NCI-H524 treated with DMSO at 0.1 percent for 48 hours (cell line): ENCODE measurements around the gene SLC4A8.

Source experiments
- DNase-seq: peaks from one replicate; lab custom pipeline; 2025; lab: John Stamatoyannopoulos, UW

The SLC4A8 gene

DNA sequence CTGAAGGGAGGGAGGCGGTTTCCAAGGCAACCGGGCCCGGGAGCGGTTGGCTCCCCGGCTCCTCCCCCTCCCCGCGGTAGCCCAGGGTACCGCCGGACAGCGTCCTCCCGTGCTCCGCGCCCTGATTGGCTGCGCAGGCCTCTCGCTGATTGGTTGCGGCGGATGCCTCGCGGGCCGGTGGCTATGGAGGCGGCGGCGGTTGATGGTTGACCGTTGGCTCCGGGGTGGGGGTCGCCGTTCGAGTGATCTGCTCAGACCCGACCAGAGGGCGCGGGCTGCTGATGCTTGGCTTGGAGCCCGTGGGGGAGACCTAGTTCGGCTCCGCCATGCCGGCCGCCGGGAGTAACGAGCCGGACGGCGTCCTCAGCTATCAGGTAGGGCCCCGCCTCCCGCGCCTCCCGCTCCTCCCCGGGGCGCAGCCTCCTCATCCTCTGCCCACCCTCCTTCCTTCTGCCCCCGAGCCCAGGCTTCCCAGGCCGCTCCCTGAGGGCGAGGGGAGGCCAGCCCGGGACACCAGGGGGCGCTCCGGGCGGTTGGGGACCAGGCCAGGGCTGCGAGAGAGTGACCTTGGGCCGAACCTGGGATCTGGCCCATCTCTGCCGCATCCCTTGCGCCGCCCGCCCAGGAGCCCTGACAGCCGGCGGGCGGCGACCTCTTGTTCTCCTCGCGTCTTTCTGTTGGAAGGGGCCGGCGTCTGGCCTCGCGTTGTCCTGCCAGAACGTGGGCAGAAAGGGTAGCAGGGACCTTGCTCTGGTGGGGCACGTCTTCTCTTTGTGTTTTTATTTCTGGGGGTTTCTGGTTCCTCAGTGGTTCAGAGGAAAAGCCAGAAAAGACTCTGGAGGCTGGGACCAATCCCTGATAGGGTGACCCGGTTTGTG is at the start of gene SLC4A8:
TSS of gene SLC4A8 (plus strand) at position 170 of the 878 bp plus-strand sequence. CDS start at position 327, 157 bp downstream.
- peak; percentile 83 for DNase-seq

DNA sequence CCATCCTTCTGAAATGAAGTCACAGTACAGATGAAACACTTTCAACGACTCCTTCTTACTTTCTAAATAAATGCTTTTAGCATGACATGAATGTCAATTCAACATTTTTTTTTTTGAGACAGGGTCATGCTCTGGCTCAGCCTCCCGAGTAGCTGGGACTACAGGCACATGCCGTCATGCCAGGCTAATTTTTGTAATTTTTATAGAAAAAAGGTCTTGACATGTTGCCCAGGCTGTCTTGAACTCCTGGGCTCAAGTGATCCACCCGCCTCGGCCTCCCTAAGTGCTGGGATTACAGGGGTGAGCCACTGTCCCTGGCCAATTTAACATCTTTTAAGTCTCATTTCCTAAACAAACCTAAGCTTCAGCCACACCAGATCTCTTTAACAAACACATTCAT is 49.8 kb upstream of the SLC4A8 start:
- no peak for DNase-seq

DNA sequence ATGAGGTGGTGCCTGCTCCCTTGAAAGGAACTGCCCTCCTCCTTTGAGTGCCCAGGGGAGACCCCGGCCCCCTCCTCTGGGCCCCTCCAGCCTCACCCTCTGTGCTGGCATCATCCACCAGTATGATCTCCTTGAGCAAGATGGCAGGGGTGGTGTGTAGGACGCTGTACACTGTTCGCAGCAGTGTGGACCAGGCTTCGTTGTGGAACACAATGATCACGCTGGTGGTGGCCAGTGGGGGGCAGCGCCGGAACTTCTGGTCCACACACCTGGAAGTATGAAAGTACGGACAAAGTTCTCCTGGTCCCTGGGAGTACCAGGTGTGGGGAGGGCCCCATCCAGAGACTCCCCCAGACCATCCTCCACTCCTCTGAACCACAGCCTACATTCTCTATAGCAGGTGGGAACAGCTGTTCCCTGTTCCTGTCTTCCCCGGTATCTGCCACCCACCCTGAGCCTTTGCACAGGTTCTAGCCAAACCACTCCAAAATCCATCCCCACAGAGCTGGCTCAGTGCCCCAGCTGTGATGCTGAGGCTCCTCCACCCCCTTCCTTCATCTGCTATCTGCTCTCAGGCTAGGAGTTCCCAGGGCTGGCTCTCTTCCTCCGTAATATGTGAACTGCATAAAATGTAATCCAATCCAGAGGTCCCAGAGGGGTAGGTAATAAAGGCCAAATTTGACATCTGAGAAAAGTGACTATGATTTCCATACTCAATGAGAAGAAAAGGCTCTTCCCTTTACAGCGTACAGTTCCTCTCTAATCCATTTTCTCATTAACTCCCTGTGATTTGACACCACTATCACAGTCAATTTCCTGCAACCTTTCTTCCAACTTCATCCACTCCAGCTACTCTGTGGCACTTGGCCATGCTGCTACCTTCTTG is 47.3 kb upstream of the SLC4A8 start:
- peak; percentile 24 for DNase-seq

DNA sequence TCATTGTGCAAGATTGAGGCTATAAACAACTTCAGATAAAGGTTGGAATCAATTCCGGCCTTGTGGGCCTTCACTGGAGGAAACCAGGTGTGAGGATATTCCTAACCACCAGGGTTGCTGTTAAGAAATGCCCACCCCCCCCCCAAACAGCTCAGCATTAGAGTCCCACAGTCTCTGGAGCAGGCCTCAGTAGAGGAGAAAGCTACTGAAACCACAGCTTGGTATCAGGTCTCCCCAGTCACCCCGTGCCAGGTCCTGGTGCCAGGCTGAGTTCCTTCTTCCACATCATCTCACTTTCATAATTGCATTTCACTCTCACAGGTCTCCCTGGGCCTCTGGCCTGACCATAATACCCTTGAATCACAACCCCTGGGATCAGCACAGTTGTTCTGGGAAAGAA is 45.9 kb upstream of the SLC4A8 start:
- no peak for DNase-seq

DNA sequence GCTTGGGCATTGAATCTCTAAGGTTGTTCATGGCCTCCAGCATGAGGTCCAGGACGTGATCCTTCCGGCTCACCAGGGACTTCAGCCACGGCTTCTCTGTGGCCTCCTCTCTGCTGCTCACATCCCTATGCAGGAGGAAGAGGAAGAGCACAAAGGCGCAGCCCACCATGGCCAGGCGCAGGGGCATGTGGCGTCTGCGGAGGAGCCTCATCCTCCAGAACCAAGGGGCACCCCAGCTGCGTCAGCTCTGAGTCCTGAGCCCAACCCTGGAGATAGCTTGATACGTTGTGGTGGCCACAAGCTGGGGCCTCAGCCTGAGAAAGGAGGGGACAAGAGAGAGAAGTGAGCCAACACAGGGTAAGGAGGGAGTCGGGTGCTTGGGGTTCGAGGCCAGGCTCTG is 45.1 kb upstream of the SLC4A8 start:
- DNase-seq: no peak

DNA sequence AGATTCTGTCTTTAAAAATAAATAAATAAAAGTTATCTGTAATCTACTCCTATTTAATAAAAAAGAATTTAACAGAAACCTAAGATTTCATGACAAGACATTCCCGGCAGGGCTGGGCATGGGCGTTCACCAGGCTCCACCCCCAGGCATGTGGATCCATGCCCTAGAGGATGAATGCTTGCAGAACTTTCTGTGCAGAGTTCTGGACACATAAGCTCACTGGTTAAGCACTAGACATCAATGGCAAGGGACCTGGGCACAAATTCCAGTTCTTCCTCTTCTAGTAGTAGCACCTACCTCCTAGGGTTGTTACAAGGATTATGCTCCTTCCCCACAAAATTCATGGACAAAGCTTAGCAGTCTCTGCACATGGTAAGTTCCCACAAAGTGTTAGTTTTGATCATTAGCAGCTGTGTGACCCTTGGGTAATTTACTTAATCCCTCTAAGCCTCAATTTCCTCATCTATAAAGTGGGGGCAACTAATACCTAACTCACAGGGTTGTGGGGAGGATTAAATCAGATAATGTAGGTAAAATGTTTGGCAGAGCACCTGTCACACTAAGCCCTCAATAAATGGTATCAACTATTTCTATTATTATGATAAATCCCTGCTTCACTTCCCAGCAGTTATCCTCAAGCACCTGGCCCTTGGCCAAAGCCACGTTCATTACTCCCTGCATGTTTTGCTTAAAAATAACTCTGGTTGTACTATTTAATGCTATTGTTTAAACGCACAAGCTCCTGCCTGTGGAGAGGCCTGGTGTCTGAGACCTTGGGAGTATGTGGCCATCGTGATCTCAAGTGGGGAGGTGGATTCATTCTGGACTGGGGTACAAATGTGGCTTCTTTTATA is 43.2 kb upstream of the SLC4A8 start:
- peak; percentile 58 for DNase-seq

DNA sequence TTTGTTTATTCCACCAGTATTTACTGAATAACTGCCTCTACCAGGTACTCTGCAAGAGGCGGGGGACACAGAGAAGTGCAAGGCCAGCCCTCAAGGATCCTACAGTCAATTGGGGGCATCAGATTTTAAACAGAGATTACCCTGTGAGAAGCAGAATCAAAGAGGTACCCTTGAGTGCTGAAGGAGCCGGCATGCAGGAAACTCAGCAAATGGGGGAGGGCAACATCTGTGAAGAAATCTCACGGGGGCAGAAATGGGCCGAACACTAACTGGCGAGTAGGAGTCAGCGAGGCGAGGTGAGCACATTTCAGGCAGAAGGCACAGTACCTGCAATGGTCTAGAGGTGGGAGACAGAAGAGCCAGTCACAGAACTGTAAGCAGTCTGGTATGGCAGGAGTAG is 42.5 kb upstream of the SLC4A8 start:
- no peak for DNase-seq

DNA sequence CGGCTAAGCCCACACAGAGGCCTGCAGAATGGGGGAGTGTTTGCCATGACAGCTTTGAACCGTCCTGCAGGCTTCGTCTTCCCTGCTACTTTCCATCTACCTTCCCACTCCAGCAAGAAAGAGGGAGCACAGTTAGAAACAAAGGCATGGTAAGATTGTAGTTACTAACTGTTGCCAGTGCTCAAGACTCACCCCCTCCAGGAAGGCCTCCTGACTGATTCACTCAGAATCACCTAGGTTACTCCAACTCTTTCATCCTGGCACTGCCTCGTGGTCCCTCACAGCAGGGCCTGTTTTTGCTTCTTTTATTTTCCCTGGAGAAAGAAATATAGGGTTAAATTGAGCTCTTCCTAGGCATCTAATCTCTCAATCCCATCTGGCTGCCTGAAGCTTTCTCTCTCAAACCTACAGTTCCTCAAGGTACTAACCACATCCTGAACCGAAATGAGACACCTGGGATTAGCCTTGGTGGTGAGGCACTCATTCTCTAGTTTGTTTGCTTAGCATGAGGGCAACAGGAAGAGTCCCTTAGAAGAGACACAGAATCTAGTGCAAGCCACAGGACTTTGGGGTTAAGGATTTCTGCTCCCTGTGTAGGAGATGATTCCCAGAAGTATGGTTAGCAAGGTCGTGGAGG is 41.2 kb upstream of the SLC4A8 start:
- DNase-seq: peak; percentile 8

DNA sequence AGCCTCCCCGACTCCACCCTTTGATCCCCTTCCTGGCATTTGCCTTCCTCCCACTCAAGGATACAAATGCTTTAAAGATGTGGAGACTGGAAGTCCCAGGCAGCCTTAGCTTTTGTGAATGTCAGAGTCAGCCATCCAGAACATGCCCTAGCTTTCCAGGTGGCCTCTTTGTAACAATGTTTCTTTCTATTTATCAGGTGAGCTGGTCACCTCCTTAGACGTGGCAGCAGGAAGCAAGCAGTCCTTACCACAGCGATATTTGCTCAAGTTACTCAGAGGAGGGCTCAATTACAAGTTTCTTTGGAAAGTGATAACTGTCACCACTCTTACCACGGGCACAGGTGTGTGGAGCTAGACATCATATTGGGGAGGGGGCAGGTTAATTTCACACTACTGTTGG is 38.3 kb upstream of the SLC4A8 start:
- DNase-seq: no peak

DNA sequence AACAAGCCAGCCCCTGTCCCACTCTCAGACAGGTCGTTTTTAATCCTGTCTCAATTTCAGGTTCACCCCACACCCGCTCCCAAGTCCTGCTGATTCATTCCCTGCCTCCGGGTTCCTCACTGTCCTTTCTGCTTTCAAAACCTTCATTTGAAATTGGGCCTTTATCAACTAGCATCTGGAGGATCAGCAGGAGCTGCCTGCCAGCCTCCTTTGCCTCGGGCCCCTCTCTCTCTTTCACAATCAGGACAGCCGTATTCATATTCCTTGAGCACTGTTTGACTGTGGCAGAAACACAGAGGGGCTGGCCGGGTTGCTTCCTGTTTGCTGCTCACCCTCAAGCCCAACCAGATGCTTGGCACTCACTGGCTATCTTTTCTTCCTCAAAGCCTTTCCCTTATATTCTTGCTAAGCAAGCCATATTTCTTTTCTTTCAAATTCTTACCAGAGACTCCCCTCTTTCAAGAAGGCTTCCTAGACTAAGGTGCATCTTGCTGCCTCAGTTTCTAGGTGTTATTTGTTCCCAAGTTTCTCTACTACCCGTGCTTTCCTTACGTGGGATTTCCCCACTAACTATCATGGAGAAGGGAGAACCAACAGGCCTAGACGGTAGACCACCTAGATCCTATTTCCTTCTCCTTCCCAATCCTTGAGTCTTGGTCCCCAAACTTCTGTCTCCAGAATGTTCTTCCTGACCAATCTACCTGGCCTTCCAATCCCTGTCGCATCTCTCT is 36.4 kb upstream of the SLC4A8 start:
- no peak for DNase-seq

DNA sequence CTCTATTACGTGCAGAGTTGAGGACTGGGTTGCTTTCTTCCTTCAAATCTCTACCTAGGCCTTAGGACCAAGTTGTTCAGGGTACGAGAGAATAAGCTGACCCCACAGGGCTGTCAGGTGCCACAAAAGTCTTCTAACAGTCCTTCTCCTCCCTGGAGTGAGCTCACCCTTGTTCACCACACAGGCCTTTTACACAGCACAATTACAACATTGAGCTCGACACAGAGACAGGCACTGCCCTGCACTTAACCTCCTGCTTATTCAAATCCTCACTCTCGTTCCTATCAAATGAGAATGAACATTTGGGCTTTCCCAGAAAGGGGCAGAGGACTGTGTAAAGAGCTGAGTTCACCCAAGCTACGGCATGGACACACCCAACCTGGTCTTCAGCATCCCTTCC is 35.8 kb upstream of the SLC4A8 start:
- DNase-seq: no peak

DNA sequence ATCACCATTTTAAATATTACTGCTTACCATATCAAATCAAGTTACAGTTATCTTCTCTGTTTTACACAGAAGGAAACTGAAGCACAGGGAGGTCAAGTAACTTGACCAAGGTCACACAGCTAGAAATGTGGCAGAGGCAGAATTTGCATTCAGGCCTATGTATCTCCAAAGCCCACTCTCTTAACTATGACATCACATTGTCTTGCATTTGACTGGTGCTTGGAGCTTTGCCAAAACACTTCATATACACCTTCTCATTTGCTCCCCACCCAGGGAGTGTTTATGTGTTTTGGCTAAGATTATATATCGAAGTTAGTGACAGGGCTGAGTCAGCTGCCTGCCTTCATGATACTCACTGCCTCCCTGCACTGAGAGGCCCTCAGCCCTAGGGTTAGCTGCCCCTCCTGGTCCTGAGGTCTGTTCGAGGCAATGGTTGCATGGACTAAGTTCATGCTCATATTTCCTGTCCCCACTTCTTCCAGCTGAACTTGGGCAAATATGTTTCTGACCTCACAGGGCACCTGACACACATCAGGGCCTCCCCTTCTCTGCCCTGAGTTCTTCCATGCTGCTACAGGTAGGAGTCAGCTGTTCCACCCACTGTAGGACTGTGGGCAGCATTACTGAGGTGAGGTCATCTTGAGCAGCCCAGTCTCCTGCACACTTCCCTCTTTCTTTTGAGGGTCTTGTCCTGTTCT is 35.2 kb upstream of the SLC4A8 start:
- no peak for DNase-seq

DNA sequence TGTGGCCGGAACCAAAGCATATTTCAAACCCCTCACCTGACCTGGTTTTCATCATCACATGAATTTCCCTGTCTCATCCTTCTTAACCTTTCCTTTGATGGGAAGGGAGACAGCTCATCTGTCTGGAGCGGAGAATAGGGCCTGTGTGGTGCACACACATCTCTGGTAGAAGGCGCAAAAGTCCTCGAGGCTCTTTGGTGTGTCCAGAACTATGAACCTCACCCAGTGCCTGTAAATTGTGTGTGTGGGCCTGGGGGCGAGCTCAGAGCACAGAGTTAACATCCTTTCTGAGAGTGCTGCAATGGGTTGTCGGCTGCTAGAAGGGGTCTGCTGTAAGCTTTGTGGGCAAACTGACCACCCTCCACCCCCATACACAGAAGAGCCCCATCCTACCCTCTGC is 34.2 kb upstream of the SLC4A8 start:
- DNase-seq: no peak

DNA sequence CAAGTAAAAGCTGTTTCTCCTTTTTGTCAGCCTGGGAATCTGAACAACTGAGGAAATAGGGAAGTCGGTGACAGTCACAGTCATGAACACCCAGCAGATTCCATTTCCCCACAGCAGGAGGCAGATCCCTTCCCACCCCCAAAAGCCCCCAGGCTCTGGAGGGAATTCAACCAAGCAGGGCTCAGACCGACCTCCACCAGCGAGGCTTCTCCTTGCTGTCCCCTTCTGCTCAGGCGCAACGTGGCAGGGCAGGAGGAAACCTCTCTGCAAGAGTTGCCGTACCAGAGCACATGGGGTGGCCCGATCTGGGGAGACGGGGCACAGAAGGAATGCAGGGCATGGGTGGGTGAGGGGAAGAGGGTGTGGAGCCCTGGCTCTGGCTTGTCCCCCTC is 33.7 kb upstream of the SLC4A8 start:
- no peak for DNase-seq

DNA sequence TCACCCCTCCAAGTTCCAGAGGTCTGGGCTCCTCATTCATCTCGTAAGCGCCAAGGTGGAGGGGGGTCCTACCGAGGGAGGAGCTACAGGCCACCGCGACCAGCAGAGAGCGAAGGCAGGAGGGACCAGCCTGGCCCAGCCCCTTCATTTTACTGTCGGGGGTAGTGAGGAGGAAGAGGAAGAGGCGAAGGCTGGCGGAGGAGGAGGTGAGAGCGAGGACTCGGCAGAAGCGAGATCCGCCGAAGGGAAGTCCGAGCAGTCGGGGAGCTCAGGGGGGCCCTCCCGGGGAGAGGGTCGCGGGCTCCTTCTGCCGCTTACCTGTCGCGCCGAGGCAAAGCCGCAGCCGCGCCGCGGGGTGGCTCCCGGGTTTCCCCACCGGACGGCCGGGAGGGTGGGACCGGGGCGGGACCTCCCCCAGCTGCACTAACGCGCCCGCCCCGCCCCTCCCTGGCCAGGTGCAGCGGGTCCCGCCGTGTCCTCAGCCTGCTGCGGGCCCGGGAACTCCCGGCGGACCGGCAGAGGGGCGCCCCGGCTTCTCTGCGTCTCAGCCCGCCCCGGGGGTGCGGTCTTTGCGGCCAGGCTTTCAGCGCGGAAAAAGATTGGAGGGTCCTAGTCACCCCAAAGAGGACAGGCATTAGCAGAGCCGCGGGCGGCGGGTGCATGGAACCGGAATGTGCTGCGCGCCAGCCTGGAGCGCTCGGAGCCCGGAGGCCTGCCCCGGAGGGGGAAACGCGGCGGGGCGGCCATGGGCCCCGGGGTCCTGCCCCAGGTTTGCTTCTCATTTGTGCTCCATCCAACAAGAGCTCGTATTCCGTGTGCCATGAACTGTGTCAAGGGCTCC is 33.1 kb upstream of the SLC4A8 start, which contains the start of gene GALNT6:
TSS of gene GALNT6 (minus strand) at position 124 of the 841 bp plus-strand sequence. CDS start 11,625 bp downstream, outside the sequence.
- DNase-seq: no peak

DNA sequence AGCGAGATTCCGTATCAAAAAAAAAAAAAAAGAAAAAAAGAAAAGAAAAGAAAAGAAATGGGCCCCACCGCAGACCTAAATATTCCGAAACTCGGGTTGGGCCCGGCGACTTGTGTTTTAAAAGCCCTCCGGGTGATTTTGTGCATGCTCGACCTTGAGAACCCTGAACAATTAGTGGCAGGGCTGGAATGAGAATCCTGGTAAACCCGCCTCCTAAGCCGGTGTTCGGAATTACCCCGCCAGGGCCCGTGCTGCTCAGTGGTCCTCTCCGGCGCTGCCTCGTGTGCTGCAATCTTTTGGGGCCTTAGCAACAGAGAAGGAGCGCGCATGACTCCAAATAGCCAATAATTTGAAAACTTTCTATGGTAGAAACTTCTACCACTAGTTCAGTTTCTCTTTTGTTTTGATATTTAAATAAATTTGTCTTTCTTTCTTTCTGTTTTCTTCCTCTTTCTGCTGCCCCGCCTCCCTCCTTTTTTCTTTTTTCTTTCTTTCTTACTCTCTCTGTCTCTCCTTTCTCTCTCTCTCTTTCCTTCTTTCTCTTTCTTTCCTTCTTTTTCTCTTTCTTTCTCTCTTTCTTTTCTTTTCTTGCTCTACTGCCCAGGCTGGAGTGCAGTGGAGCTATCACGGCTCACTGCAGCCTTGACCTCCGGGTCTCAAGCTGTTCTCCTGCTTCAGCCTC is 31.9 kb upstream of the SLC4A8 start:
- DNase-seq: no peak

DNA sequence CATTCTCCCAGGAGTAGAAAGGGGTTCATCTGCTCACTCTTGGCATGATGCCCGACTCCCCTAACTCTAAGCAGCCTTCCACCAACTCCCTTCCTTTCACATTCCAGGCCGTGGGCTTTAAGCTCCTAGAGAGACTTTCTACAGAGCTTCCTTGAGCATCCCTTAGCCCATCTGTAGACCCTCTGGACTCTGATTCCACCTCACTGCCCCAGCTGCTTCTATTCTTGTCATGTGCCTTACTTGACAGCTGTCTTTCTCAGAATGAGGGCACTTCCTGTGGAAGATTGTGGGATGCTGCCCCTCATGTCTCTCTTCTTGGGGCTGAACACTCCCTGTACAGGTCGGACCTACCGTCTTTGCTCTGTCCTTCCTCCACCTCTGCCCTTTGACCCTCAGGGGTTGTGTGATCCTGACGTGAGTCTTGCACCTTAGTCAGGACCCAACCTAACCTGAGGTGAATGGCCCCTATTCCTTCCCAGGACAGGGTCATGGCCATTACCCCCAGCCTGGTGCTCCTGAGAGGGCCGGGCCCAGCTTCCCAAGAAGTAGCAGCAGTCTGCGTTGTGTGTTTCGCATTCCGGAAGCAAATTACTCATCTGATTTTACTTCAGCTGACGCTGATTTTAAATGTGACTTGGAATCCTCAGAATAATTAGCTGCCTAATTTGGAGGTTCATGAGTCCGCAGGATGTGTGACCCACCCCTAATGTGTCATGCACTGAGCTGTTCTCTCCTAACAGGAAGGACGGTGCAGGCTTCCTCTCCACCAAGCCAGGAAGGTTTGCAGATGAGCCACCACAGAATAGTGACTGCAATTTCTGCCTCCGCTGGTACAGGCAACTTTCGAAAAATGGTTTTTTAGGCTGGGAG is 30.7 kb upstream of the SLC4A8 start:
- DNase-seq: no peak
